HG03196 (cell line): Measurements from ENCODE around the gene VKORC1L1.
"Not testable (repeated sequence)": the region's sequence is repeated elsewhere in the genome, so short reads cannot be mapped to it uniquely, and the experiment has no call there.

Experiments used
- ATAC-seq: cut with Tn5 transposase; IDR thresholded peaks from one replicate; pipeline ENCODE4 v1.9.1; 2021; ENCODE audit not compliant: unreplicated experiment

VKORC1L1 gene

DNA sequence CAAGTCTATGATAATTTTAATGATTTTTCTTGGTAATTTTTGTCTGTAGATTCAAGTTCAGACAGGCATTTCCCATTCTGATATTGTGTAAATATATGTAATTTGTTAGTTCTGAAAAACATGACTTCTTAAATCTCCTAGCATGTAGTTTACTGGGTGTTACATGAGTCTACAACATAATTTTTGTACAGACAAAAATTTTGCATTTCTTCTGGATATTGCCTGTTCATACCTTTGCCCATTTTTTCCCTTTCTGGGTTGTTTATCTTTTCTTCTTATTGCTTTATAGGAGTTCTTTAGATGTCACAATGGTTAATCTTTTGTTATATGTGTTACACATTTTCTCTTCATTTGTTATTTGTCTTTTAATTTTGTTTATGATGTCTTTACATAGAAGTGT is 12.1 kb downstream of the VKORC1L1 start:
- ATAC-seq = not testable (repeated sequence)

DNA sequence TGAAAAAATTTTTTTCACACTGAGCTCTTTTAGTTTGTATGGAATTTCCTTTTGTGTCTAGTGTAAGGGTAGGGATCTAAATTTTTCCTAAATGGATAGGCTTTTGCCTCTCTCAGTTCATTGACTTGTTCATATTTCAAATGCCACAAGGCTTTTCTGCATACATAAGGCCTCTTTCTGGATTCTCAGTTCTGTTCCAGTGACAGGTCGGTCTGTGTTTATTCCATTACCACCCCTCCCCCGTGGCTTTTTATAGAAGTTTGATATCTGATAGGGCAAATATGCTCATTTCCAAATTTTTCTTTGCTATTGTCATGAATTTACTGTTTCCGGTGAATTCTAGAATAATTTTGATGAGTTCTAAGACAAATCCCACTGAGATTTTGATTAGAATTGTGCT is 12.7 kb downstream of the VKORC1L1 start:
- ATAC-seq = not testable (repeated sequence)

DNA sequence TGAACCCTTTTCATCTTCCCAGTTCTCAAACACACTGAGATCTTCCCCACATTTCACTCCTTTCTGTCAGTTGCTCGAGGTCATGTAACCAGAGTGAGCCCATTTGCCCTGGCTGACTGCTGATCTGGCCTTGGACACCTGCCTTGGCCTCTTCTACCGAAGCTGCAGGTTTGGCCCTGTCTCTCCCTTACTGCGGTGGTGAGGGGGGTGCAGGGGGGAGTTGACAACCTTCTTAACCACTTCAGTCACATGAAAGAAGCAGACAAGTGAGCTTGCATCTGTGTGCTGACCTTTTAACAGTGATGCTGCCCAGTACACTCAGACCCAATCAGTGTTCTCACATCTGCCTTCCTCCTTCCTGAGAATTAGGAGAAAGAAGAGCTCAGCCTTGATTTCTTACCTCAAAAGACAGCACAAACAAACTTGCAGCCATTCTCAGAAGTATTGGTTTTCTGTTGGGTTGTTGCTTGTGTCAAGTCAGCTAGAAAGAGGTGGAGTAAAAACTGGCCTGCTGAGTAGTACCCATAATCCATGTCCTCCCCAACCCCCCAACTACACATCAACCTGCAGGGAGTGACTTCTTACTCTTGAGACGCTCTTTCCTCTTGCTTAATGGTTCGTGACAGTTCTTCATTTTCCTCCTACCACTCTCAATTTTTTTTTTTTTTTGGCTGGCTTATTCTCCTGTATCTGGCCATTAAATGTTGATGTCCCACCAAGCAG is 15.7 kb downstream of the VKORC1L1 start:
- not testable (repeated sequence) for ATAC-seq

- not testable (repeated sequence) for ATAC-seq
These were observed 16.8 kb downstream of the VKORC1L1 start for GRCh38 chr7:65889722-65890121.

DNA sequence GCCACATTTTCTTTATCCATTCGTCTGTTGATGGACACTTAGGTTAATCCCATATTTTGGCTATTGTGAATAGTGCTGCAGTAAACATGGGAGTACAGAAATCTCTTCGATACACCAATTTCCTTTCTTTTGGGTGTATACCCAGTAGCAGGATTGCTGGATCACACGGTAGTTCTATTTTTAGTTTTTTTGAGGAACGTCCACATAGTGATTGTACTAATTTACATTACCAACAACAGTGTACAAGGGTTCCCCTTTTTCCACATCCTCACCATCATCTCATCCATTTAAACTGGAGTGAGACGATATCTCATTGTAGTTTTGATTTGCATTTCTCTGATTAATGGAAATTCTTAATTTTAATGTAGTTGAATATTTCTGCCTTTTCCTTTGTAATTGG is 19.3 kb downstream of the VKORC1L1 start:
- no peak for ATAC-seq

- ATAC-seq = no peak
These were observed 20.0 kb downstream of the VKORC1L1 start for GRCh38 chr7:65892835-65893234.

- no peak for ATAC-seq
These were observed 23.5 kb downstream of the VKORC1L1 start for GRCh38 chr7:65896279-65896870.

- ATAC-seq = not testable (repeated sequence)
These were observed 24.4 kb downstream of the VKORC1L1 start for GRCh38 chr7:65897289-65897688.

DNA sequence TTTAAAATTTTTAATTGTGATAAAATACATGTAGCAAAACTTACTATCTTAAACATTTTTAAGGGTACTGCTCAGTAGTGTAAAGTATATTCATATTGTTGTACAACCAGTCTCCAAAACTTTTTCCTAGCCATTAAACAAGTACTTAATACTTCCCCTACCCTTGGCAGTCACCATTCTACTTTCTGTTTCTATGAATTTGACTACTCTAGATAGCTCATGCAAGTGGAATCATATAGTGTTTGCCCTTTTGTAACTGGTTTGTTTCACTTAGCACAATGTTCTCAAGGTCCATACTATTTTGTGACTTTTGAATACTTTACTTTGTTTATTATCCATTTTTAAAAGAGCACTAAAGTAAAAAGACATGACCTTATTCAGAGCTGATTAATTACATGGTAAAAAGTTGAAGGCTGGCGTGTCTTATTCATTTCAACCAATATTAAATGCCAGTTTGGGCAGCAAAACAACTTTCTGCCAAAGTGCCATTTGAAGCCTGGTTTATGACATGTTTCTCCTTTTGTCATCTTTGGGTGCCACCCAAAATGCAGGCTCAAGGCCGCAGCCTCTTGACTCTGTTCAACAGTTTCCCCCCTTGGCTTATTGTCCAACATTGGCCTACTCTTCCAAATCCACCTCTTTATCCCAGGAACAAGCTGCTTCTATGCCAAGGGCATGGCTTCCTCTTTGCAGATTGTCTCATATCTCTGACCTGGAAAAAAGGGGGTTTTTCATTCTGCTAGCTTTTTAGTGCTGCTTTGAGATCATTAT is 26.0 kb downstream of the VKORC1L1 start:
- ATAC-seq = not testable (repeated sequence)

DNA sequence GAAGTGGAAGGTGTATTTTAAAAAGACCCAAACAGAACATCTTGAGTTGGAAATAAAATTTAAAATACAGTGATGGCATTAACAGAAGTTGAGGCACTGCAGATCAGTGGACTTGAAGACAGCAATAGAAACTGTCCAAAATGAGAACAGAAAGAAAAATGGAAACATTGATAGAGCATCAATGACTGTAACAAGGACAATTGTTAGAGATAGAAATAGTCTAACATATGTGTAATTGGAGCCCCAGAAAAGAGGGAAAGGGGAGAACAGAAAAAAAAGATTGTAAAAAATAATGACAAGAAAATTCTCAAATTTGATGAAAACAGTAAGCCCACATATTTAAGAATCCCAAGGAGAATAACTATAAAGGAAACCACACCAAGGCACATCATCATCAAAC is 29.4 kb downstream of the VKORC1L1 start:
- ATAC-seq = no peak

- no peak for ATAC-seq
These were observed 34.8 kb downstream of the VKORC1L1 start for GRCh38 chr7:65907501-65908198.

DNA sequence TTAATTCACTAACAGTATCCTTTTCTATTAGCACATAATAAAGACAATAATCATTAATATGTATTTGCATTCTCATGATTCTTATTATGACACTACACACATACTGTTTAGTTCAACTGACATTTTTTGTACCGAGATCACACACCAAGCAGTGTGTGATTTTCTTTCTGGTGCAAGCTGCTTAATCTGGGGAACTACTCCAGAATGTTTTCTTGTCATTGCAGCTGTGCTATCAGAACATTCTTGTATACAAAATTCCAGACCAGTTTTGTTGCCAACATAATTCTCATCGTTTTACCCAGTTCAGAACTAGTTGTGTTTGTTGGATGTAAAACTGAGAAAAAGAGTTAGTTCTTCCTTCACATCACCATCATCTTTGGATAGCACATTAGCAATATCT is 37.4 kb downstream of the VKORC1L1 start:
- ATAC-seq = no peak

DNA sequence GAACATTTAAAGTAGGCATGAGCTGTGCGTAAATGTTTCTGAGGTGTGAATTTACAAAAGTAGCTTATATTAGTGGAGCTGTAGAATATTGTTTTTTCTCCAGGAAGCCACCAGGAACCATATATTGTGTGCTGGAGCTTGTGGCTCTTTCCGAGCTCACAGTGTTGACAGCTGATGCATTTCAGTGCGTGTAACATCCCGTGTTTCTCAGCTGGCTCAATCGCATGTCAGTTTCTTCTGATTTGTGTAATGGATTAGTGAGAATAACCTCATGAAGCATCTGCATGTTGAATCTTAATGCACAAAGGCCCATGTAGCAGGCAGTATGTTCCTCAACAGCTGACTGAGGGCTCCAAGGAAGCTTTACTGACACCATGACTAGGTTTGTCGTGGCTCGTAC is 39.4 kb downstream of the VKORC1L1 start:
- no peak for ATAC-seq

- no peak for ATAC-seq
These were observed 43.2 kb downstream of the VKORC1L1 start for GRCh38 chr7:65915921-65916657.

DNA sequence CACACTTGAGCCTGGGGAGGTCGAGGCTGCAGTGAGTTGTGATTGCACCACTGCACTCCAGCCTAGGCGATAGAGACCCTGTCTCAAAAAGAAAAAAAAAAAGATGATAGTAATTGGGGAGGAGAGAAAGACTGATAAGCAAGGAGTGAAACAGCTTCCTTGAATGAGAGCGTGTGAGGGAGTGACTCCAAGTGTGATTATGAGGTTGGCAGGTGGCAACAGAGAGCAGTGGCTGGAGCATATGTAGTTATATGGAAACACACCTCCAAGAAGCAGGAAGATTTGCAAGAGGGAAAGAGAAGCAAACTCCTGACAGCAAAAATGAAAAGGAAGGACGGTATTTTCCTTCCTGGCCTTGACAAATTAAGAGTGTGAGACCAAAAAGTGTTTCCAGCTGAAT is 50.4 kb downstream of the VKORC1L1 start:
- no peak for ATAC-seq

DNA sequence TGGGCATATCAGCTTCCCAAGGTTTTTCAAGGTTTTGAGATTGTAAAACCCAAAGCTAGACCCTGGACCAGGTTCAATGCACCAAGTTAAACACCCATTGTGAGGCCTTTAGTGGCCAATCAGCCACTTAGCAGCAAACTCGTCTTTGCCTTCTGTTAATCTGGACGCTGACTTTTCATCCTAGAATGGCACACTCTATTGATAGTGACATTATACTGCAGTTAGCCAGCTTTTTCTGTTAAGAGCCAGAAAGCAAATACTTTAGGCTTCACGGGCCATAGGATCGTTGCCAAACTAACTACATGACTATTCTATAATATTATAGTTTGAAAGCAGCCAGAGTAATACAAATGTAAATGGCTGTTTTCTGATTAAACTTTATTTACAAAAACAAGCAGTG is 51.3 kb downstream of the VKORC1L1 start:
- ATAC-seq = no peak

DNA sequence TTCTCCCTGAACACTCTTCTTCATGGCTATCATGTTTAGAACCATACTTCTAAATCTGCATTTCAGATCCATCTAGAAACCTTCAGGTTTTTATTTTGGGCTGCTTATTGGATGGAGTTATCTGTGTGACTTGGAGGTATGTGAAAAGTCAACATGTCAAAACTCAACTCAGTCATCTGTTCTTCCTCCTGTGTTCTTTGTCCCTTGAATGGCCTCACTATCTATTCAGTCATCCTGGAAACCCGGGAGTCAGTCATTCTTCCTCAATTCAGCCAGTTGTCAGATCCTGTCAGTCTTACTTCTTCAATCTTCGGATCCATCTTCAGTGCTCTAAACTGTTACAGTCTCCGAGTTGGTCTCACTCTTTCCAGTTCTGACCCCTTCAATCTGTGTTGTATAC is 52.2 kb downstream of the VKORC1L1 start:
- no peak for ATAC-seq

DNA sequence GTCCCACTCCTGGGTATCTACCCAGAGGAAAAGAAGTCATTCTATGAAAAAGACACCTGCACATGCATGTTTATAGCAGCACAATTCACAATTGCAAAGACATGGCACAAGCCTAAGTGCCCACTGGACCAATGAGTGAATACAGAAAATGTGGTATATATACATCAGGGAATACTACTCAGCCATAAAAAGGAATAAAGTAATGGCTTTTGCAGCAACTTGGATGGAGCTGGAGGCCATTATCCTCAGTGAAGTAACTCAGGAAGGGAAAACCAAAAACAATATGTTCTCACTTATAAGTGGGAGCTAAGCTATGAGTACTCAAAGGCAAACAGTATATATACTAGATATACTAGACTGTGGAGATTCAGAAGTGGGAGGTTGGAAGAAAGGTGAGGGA is 53.7 kb downstream of the VKORC1L1 start:
- no peak for ATAC-seq

DNA sequence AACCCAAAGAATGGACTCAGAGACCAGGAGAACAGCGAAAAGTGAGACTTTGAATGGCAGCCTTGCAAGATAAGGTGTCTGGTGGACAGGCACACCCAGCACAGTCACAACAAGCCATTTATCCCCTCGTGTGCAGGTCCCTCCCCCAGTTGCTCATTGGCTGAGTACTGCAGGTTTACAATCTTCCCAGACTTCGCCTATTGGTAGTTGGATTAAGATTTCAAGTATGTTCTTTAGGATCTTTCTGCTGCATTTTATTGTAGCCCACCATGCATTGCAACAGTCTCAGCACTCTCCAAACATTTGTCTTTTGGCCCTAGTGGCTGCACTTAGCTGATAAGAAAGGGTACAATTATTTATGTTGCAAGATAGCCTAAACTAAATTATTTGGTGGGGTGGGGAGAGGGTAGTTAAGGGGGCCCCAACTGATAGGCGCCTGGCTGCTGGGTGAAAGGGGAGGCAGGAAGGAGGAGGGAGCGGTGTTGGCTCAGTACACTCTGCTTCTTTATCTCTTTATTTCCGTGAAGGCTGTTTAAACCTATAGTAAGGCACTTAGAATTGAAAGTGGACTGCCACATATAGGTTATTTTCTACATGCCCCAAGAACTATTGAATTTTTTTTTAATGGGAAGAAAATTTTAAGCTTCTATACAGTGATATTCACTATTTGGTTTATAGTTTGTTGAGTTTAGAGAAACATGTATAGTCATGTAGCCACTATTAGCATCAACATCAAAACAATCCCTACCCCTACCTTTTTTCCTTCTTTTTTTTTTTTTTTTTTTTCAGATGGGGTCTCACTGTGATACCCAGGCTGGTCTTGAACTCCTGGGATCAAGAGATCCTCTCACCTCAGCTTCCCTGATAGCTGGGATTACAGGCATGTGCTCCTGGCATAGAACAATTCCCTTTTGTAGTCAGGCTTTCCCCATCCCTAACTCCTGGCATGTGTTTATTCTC is 54.9 kb downstream of the VKORC1L1 start:
- no peak for ATAC-seq

- no peak for ATAC-seq
These were observed 58.8 kb downstream of the VKORC1L1 start for GRCh38 chr7:65931685-65932084.
